GM12878 (cell line): ENCODE data around the gene CD69. TPM values are rescaled to one million over a fixed set of nuclear protein-coding genes. Genes with fewer than 3 reads are reported as not detected.

Source experiments
- ATAC-seq: fragments of 200-7000 bp; cut with Tn5 transposase; 3 replicates; pipeline ENCODE4 v1.9.1; 2020; ENCODE audit warnings: mild to moderate bottlenecking, moderate library complexity
- BruUV-seq: library from RNA; stranded (reverse); fragments of 400-500 nt; replicated peaks from 2 replicates; lab custom pipeline; 2021; lab: Mats Ljungman, UMichigan
- CTCF ChIA-PET: fragments of 300-600 bp; sonication (Branson Sonifier 250); formaldehyde crosslinking; extraction: SDS; loops from one replicate; lab custom pipeline; 2021; ENCODE audit warnings: inconsistent platforms; lab: Yijun Ruan, JAX
- POLR2A ChIA-PET: fragments of 350-600 bp; formaldehyde crosslinking; extraction: SDS; loops from one replicate; lab custom pipeline; 2021; ENCODE audit warnings: inconsistent platforms; lab: Charles Lee
- RAD21 ChIA-PET: fragments of 300-600 bp; sonication (Branson Sonifier 250); formaldehyde crosslinking; loops from one replicate; lab custom pipeline; 2023; ENCODE audit warnings: antibody characterized with exemption; ENCODE audit not compliant: unreplicated experiment; lab: Charles Lee
- SMC1A ChIA-PET: fragments of 300-600 bp; sonication (Branson Sonifier 250); formaldehyde crosslinking; loops from one replicate; lab custom pipeline; 2023; ENCODE audit not compliant: unreplicated experiment, uncharacterized antibody; lab: Charles Lee
- DNase-seq: peaks from one replicate; pipeline ENCODE4 v3.0.0-alpha.2; 2011; ENCODE audit warnings: low read depth, low spot score
- FAIRE-seq: peaks from 3 replicates; lab custom pipeline; 2011; peaks lifted over from hg19 to GRCh38; lab: Jason Lieb, UNC
- H2AFZ ChIP-seq: 2 replicates; pipeline ENCODE4 v1.6.0; 2011; ENCODE audit warnings: low read depth, low read length, control low read depth; ENCODE audit not compliant: control insufficient read depth
- H3K27ac ChIP-seq: 2 replicates; pipeline ENCODE4 v1.5.1; 2011; ENCODE audit warnings: control low read depth; ENCODE audit not compliant: control insufficient read depth, insufficient read depth
- H3K27me3 ChIP-seq, 2 experiments: replicated peaks in 1 of 2; 2 replicates each; pipeline versions ENCODE4 v1.6.0 to v1.6.1; 2011; ENCODE audit warnings: low read length in 1 of 2; ENCODE audit not compliant: control insufficient read depth in 2 of 2, insufficient read depth in 2 of 2
- H3K36me3 ChIP-seq, 2 experiments: 2 replicates each; pipeline ENCODE4 v1.5.1; 2011; ENCODE audit warnings: low read length in 1 of 2; ENCODE audit not compliant: control insufficient read depth in 2 of 2, insufficient read depth in 2 of 2
- H3K4me1 ChIP-seq: 2 replicates; pipeline ENCODE4 v1.6.1; 2011; ENCODE audit warnings: mild to moderate bottlenecking, low read length, moderate library complexity, mixed read lengths; ENCODE audit not compliant: control insufficient read depth, insufficient read depth
- H3K4me2 ChIP-seq: 2 replicates; pipeline ENCODE4 v1.6.0; 2011; ENCODE audit warnings: control low read depth; ENCODE audit not compliant: control insufficient read depth, insufficient read depth
- H3K4me3 ChIP-seq: fragments of 200-600 bp; sonication (generic); 2 replicates; pipeline ENCODE4 v1.5.1; 2016
- H3K79me2 ChIP-seq: 2 replicates; pipeline ENCODE4 v1.6.0; 2011; ENCODE audit warnings: low read length; ENCODE audit not compliant: control insufficient read depth, insufficient read depth
- H3K9ac ChIP-seq: 2 replicates; pipeline ENCODE4 v1.8.0; 2011; ENCODE audit warnings: low read length, control low read depth, mixed read lengths; ENCODE audit not compliant: control insufficient read depth, insufficient read depth
- H3K9me3 ChIP-seq: replicated peaks from 3 replicates; pipeline ENCODE4 v1.5.1; 2011; ENCODE audit warnings: mild to moderate bottlenecking, low read length; ENCODE audit not compliant: control insufficient read depth, insufficient read depth
- H4K20me1 ChIP-seq: 2 replicates; pipeline ENCODE4 v1.6.0; 2011; ENCODE audit not compliant: control insufficient read depth, insufficient read depth
- BACH1 ChIP-seq: fragments of 450-650 bp; IDR thresholded peaks from 2 replicates; pipeline ENCODE4 v1.6.1; 2017; ENCODE audit warnings: mild to moderate bottlenecking, borderline replicate concordance
- ETV6 ChIP-seq, 2 experiments: fragments of 450-650 bp in 1 of 2; IDR thresholded peaks in 1 of 2; conservative IDR thresholded peaks in 1 of 2; 2 replicates each; pipeline ENCODE4 v1.6.1; 2014; ENCODE audit warnings: antibody characterized with exemption in 1 of 2, borderline replicate concordance in 1 of 2, low read depth in 1 of 2, mild to moderate bottlenecking in 1 of 2, moderate library complexity in 1 of 2
- FOS ChIP-seq: IDR thresholded peaks from 3 replicates; pipeline ENCODE4 v1.6.1; 2011; ENCODE audit warnings: borderline replicate concordance; ENCODE audit not compliant: insufficient read length; ENCODE audit errors: extremely low read depth
- HCFC1 ChIP-seq: fragments of 150-350 bp; IDR thresholded peaks from 2 replicates; pipeline ENCODE4 v1.6.1; 2014; ENCODE audit warnings: low read length
- IKZF2 ChIP-seq, 2 experiments: fragments of 450-650 bp; IDR thresholded peaks; 2 replicates each; pipeline ENCODE4 v1.6.1; 2017; ENCODE audit warnings: mild to moderate bottlenecking in 2 of 2, moderate library complexity in 2 of 2
- JUND ChIP-seq: IDR thresholded peaks from 2 replicates; pipeline ENCODE4 v1.6.1; 2012; ENCODE audit warnings: low read depth, mild to moderate bottlenecking, low read length, improper control_type of control experiment, moderate library complexity
- KLF5 ChIP-seq: fragments of 450-650 bp; IDR thresholded peaks from 2 replicates; pipeline ENCODE4 v1.6.1; 2014; ENCODE audit warnings: mild to moderate bottlenecking; ENCODE audit not compliant: partially characterized antibody
- MYC ChIP-seq: IDR thresholded peaks from 2 replicates; pipeline ENCODE4 v1.6.1; 2011; ENCODE audit warnings: mild to moderate bottlenecking, low read length, moderate library complexity, inconsistent platforms; ENCODE audit not compliant: insufficient read depth, insufficient replicate concordance, insufficient read length, severe bottlenecking
- NR2C1 ChIP-seq: fragments of 450-650 bp; IDR thresholded peaks from 2 replicates; pipeline ENCODE4 v1.6.1; 2017; ENCODE audit warnings: antibody characterized with exemption, mild to moderate bottlenecking, moderate library complexity
- POLR2A ChIP-seq: IDR thresholded peaks from 2 replicates; pipeline ENCODE4 v1.6.1; 2011; ENCODE audit warnings: low read depth, mild to moderate bottlenecking, low read length
- POLR2AphosphoS2 ChIP-seq: IDR thresholded peaks from 2 replicates; pipeline ENCODE4 v1.6.1; 2011; ENCODE audit warnings: low read depth, mild to moderate bottlenecking, low read length, improper control_type of control experiment, moderate library complexity
- RAD21 ChIP-seq: IDR thresholded peaks from 2 replicates; pipeline ENCODE4 v1.6.1; 2011; ENCODE audit warnings: mild to moderate bottlenecking, low read depth, low read length, moderate library complexity; ENCODE audit not compliant: insufficient read depth
- SMC3 ChIP-seq: IDR thresholded peaks from 2 replicates; pipeline ENCODE4 v1.6.1; 2011; ENCODE audit warnings: low read length, improper control_type of control experiment, borderline replicate concordance
- ZNF207 ChIP-seq: fragments of 450-650 bp; IDR thresholded peaks from 2 replicates; pipeline ENCODE4 v1.6.1; 2014; ENCODE audit warnings: antibody characterized with exemption, mild to moderate bottlenecking, borderline replicate concordance
- WGBS: methylation state at CpG from one replicate; pipeline ENCODE4 v1.1.6; 2016; ENCODE audit warnings: low lambda C conversion rate; ENCODE audit not compliant: insufficient replicate concordance, insufficient coverage; ENCODE audit errors: missing lambda C conversion rate; 5-methylcytosine and 5-hydroxymethylcytosine counted together
- in situ Hi-C: fragments of 300-500 bp; cut with MboI; formaldehyde crosslinking; loops from 9 replicates; pipeline ENCODE4 v1.14.3; 2018; ENCODE audit warnings: mixed read lengths
- intact Hi-C: fragments of 100-400 bp; cut with micrococcal nuclease; formaldehyde crosslinking; loops from one replicate; pipeline ENCODE4 v1.14.2; 2022; ENCODE audit not compliant: unreplicated experiment
- polyA plus RNA-seq, 11 experiments: library from polyadenylated mRNA; depleted of rRNA in 4 of 11; unstranded in 6 of 11; stranded (reverse) in 5 of 11; fragments of >200 nt; fragmentation: Nextera tagmentation in 4 of 11; fragmentation: Illumina TruSeq in 1 of 11; extraction: Ambion mirVana in 4 of 11; extraction: Trizol in 1 of 11; gene quantifications; 1 replicate in 1 of 11; 2 replicates in 10 of 11; pipeline versions ENCODE4 v1.2.1 to v1.2.3, GENCODE V29; 2011 to 2016; ENCODE audit warnings: inconsistent platforms in 2 of 11, missing spikeins in 2 of 11, low read depth in 1 of 11
- total RNA-seq, 4 experiments: library from RNA; depleted of rRNA in 3 of 4; stranded (reverse); fragments of >200 nt in 3 of 4; fragmentation: Illumina TruSeq in 1 of 4; extraction: Trizol in 1 of 4; gene quantifications; 2 replicates each; pipeline versions ENCODE4 v1.2.1 to v1.2.3, GENCODE V29; 2013 to 2021
- TF ChIP-seq, protein P1 (sequence below): IDR thresholded peaks from 2 replicates; pipeline ENCODE4 v1.6.1; 2011; ENCODE audit warnings: low read depth, low read length, improper control_type of control experiment, borderline replicate concordance

The CD69 gene
- total and polyA plus RNA-seq, 10 of the 15 experiments (the other 5 are each of a cell fraction or from before 2014, with no cell fraction given) = 7.3 to 156 (median 15.0) TPM

DNA sequence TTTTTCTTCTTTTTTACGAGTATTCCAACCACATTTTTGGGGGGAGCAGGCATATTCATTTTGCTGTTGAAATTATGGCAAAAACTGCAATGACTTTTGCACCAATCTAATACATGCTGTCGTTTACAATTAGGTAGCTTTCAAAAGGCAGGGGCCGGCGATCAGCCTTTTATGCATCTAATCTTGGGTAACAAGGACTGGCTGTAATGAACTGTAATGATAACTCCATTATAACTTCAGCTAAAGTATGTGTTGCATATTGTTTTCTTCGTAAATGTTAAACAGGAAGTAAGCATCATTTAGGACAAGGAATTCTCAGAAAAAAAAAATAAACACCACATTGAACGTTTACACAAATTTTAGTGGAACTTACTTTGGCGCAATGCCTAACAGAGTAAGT is 36.3 kb upstream of the CD69 start:
- Histone ChIP-seq H4K20me1 (no peaks in the 10 kb centered on the region), H2AFZ (no peak overlapping the region), H3K36me3 (no peaks in the 10 kb centered on the region), H3K27ac (no peak overlapping the region), H3K9me3 (no peaks in the 10 kb centered on the region; the same call in 2 of the 3 replicates), H3K79me2 (no peaks in the 10 kb centered on the region), H3K27me3 (no peaks in the 10 kb centered on the region), H3K4me1 (peaks cover 10% of the 10 kb centered on the region; the same call in 1 of the 2 replicates), H3K9ac (no peak overlapping the region), H3K4me2 (no peak overlapping the region), H3K4me3 (no peak overlapping the region)
- SMC1A ChIA-PET = interaction anchor here (0.9 to 12.4 kb wide), 11 partner anchors 10 to 346 kb away, joined by 3 to 814 read pairs (median 5); partner anchors contain the start of gene CD69
- CTCF ChIA-PET = interaction anchor here (0.8 to 10.7 kb wide), 14 partner anchors 12 to 633 kb away, joined by 3 to 835 read pairs (median 4); partner anchors contain the start of gene CD69
- RAD21 ChIA-PET = interaction anchor here (1.2 to 7.3 kb wide), 4 partner anchors 28 to 70 kb away, joined by 4 to 577 read pairs (median 44); partner anchors contain the start of gene CD69
- 75% methylated on average over 7 of the region's 7 CpGs for WGBS
- ATAC-seq (no peak), DNase-seq (no peak), FAIRE-seq (no peak)
- TF ChIP-seq POLR2AphosphoS2 = no peak
- no peak for TF ChIP-seq IKZF2 (IDR thresholded peaks at IDR 0.05)
- TF ChIP-seq POLR2A = no peak
- TF ChIP-seq MYC = no peak
- no peak for TF ChIP-seq RAD21
- intact Hi-C loops (loop anchor here (5.0 kb wide), 1 partner anchor 165 kb away; no protein-coding TSS in a partner anchor), in situ Hi-C loops (loop anchor here (5.0 kb wide), 1 partner anchor 45 kb away; no protein-coding TSS in a partner anchor)
- no TSS peak for BruUV-seq
- POLR2A ChIA-PET = interaction anchor here (0.6 to 2.1 kb wide), 4 partner anchors 17 to 43 kb away, joined by 4 to 8 read pairs (median 6); no protein-coding TSS in a partner anchor

DNA sequence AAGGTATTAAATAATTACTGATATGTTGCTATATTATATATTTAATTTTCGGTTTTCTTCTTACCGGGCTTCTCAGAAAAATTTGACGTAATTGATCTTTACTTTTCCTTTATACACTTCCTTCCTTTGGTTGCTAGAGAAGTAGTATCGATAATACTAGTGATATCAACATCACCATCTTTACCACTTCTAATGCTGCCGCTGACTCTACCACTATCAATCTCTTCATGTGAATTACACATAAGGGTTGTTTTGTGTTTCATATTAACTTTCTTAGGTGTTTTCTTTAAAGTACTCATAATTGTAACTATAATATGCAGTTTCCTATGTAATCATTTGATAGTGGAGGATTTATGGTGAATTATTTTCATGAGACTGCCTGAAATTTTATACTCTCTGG is 35.6 kb upstream of the CD69 start:
- Histone ChIP-seq H3K79me2 (no peaks in the 10 kb centered on the region), H3K4me3 (no peak overlapping the region), H3K4me1 (peaks cover 10% of the 10 kb centered on the region; the same call in 1 of the 2 replicates), H3K36me3 (no peaks in the 10 kb centered on the region), H3K4me2 (no peak overlapping the region), H3K27ac (no peak overlapping the region), H3K9ac (no peak overlapping the region), H4K20me1 (no peaks in the 10 kb centered on the region), H3K27me3 (no peaks in the 10 kb centered on the region), H2AFZ (no peak overlapping the region), H3K9me3 (no peaks in the 10 kb centered on the region; the same call in 2 of the 3 replicates)
- intact Hi-C loops (loop anchor here (5.0 kb wide), 1 partner anchor 164 kb away; no protein-coding TSS in a partner anchor), in situ Hi-C loops (loop anchor here (5.0 kb wide), 1 partner anchor 44 kb away; no protein-coding TSS in a partner anchor)
- ChIA-PET SMC1A (interaction anchor here (1.5 to 12.4 kb wide), 5 partner anchors 18 to 129 kb away, joined by 4 to 814 read pairs (median 7); partner anchors contain the start of gene CD69), POLR2A (interaction anchor here (2.2 to 2.5 kb wide), 2 partner anchors 37 to 46 kb away, joined by 10 to 12 read pairs; partner anchors contain the start of gene CD69), CTCF (interaction anchor here (1.6 to 10.7 kb wide), 5 partner anchors 21 to 79 kb away, joined by 4 to 835 read pairs (median 51); partner anchors contain the start of gene CD69), RAD21 (interaction anchor here (3.3 to 7.3 kb wide), 3 partner anchors 27 to 54 kb away, joined by 27 to 577 read pairs (median 60); partner anchors contain the start of gene CD69)
- no TSS peak for BruUV-seq
- FAIRE-seq (no peak), DNase-seq (no peak), ATAC-seq (no peak)
- TF ChIP-seq NR2C1 = no peak
- no peak for TF ChIP-seq FOS
- TF ChIP-seq JUND = no peak
- TF ChIP-seq SMC3 = no peak
- TF ChIP-seq ZNF207 = no peak
- TF ChIP-seq HCFC1 = no peak
- no peak for TF ChIP-seq KLF5
- TF ChIP-seq RAD21 = no peak
- no peak for TF ChIP-seq BACH1
- TF ChIP-seq, protein P1, sequence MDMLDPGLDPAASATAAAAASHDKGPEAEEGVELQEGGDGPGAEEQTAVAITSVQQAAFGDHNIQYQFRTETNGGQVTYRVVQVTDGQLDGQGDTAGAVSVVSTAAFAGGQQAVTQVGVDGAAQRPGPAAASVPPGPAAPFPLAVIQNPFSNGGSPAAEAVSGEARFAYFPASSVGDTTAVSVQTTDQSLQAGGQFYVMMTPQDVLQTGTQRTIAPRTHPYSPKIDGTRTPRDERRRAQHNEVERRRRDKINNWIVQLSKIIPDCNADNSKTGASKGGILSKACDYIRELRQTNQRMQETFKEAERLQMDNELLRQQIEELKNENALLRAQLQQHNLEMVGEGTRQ = no peak
- TF ChIP-seq ETV6 (conservative IDR thresholded peaks at IDR 0.05 in 1 of 2, IDR thresholded peaks at IDR 0.05 in 1 of 2; ENCODE audit: borderline replicate concordance in 1 of 2, low read depth in 1 of 2) = no peak
- WGBS = 80% methylated on average over 5 of the region's 5 CpGs
